ENCODE results near the gene BABAM2. TPM values are rescaled to one million over a fixed set of nuclear protein-coding genes. Genes with fewer than 3 reads are reported as not detected.

Gene BABAM2
- total and polyA plus RNA-seq, 9 of the 15 experiments (the other 6 are each of a cell fraction or from before 2014, with no cell fraction given) = 10.9 to 37.4 (median 25.6) TPM

GRCh38 chr2:28382755-28383154 is 492.2 kb downstream of the BABAM2 start (continued):
- TF ChIP-seq, protein P1, sequence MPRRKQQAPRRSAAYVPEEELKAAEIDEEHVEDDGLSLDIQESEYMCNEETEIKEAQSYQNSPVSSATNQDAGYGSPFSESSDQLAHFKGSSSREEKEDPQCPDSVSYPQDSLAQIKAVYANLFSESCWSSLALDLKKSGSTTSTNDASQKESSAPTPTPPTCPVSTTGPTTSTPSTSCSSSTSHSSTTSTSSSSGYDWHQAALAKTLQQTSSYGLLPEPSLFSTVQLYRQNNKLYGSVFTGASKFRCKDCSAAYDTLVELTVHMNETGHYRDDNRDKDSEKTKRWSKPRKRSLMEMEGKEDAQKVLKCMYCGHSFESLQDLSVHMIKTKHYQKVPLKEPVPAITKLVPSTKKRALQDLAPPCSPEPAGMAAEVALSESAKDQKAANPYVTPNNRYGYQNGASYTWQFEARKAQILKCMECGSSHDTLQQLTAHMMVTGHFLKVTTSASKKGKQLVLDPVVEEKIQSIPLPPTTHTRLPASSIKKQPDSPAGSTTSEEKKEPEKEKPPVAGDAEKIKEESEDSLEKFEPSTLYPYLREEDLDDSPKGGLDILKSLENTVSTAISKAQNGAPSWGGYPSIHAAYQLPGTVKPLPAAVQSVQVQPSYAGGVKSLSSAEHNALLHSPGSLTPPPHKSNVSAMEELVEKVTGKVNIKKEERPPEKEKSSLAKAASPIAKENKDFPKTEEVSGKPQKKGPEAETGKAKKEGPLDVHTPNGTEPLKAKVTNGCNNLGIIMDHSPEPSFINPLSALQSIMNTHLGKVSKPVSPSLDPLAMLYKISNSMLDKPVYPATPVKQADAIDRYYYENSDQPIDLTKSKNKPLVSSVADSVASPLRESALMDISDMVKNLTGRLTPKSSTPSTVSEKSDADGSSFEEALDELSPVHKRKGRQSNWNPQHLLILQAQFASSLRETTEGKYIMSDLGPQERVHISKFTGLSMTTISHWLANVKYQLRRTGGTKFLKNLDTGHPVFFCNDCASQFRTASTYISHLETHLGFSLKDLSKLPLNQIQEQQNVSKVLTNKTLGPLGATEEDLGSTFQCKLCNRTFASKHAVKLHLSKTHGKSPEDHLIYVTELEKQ (CRISPR knock-in tag; IDR thresholded peaks at IDR 0.05) = no peak
- TF ChIP-seq VEZF1 (CRISPR knock-in tag; IDR thresholded peaks at IDR 0.05) (peak; percentile 48; the same call in 1 of the 2 replicates), ZNF143 (CRISPR knock-in tag; IDR thresholded peaks at IDR 0.05) (no peak), ZNF707 (CRISPR knock-in tag; conservative IDR thresholded peaks at IDR 0.05) (no peak), FOXO4 (CRISPR knock-in tag; IDR thresholded peaks at IDR 0.05) (no peak), ZNF589 (CRISPR knock-in tag; IDR thresholded peaks at IDR 0.05; ENCODE audit: low read depth) (peak; percentile 63; the same call in 1 of the 2 replicates), ZNF583 (CRISPR knock-in tag; IDR thresholded peaks at IDR 0.05) (peak; percentile 81), TFAP4 (CRISPR knock-in tag; IDR thresholded peaks at IDR 0.05; ENCODE audit: borderline replicate concordance) (peak; percentile 69; the same call in 1 of the 2 replicates), MAZ (CRISPR knock-in tag; conservative IDR thresholded peaks at IDR 0.05 in 1 of 2, IDR thresholded peaks at IDR 0.05 in 1 of 2) (peak in 1 of 2 experiments; percentile 34; a peak in 1 of 4 replicates), L3MBTL2 (IDR thresholded peaks at IDR 0.05) (peak; percentile 86), NRF1 (conservative IDR thresholded peaks at IDR 0.05 in 1 of 2, IDR thresholded peaks at IDR 0.05 in 1 of 2) (0 out of 4 replicates have a peak, but pooled peaks of 1 of the 2 experiments have one; percentile 29), MYC (IDR thresholded peaks at IDR 0.05; ENCODE audit: low read depth, low read length) (peak; percentile 45; the same call in 1 of the 2 replicates), MYC (CRISPR knock-in tag; IDR thresholded peaks at IDR 0.05; ENCODE audit: borderline replicate concordance, low read depth) (peak; percentile 55; the same call in 1 of the 2 replicates)
- TF ChIP-seq, protein P2, sequence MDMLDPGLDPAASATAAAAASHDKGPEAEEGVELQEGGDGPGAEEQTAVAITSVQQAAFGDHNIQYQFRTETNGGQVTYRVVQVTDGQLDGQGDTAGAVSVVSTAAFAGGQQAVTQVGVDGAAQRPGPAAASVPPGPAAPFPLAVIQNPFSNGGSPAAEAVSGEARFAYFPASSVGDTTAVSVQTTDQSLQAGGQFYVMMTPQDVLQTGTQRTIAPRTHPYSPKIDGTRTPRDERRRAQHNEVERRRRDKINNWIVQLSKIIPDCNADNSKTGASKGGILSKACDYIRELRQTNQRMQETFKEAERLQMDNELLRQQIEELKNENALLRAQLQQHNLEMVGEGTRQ (CRISPR knock-in tag; IDR thresholded peaks at IDR 0.05) = no peak
- TF ChIP-seq, protein P3, sequence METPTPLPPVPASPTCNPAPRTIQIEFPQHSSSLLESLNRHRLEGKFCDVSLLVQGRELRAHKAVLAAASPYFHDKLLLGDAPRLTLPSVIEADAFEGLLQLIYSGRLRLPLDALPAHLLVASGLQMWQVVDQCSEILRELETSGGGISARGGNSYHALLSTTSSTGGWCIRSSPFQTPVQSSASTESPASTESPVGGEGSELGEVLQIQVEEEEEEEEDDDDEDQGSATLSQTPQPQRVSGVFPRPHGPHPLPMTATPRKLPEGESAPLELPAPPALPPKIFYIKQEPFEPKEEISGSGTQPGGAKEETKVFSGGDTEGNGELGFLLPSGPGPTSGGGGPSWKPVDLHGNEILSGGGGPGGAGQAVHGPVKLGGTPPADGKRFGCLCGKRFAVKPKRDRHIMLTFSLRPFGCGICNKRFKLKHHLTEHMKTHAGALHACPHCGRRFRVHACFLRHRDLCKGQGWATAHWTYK (CRISPR knock-in tag; IDR thresholded peaks at IDR 0.05) = peak; percentile 55; the same call in 1 of the 2 replicates
- TF ChIP-seq, protein P4, sequence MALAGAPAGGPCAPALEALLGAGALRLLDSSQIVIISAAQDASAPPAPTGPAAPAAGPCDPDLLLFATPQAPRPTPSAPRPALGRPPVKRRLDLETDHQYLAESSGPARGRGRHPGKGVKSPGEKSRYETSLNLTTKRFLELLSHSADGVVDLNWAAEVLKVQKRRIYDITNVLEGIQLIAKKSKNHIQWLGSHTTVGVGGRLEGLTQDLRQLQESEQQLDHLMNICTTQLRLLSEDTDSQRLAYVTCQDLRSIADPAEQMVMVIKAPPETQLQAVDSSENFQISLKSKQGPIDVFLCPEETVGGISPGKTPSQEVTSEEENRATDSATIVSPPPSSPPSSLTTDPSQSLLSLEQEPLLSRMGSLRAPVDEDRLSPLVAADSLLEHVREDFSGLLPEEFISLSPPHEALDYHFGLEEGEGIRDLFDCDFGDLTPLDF (CRISPR knock-in tag; IDR thresholded peaks at IDR 0.05) = no peak
